ENCODE results near the gene ATP10B.

The ATP10B gene

DNA sequence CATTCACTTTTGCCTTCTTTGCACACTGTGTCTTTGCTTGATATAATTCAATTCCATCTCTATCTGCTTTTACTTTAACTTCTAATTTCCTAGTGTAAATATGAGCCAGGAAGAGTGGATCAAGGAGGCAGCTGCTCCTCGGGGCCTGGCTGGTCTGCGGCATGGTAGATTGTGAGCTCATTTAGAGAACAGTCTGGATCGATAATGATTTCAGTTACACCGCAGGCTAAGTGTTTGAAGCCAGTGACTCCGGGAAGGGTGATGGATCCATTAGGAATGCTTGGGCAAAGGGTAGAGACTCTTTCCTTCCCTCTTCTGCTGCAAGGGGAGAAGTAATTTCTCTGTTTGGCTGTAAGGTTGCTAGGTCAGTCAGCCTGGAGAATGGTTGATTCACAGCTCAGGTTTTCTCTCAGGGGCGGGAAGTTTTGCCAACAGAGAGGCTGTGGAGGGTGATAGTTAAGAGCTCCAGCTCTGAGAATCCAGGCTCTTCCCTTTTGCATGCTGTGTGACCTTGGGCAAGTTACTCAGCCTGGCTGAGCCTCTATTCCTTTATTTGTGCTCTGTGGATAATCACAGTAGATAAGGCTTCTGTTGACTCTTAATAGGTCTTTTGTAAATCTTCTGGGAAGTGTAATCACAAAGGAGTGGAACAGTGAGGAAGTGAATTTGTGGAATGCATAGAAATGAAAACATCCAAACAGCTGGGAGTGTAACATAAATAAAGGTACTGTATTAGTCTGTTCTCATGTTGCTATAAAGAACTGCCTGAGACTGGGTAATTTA is 331.2 kb downstream of the ATP10B start:
- TF ChIP-seq, protein P1, sequence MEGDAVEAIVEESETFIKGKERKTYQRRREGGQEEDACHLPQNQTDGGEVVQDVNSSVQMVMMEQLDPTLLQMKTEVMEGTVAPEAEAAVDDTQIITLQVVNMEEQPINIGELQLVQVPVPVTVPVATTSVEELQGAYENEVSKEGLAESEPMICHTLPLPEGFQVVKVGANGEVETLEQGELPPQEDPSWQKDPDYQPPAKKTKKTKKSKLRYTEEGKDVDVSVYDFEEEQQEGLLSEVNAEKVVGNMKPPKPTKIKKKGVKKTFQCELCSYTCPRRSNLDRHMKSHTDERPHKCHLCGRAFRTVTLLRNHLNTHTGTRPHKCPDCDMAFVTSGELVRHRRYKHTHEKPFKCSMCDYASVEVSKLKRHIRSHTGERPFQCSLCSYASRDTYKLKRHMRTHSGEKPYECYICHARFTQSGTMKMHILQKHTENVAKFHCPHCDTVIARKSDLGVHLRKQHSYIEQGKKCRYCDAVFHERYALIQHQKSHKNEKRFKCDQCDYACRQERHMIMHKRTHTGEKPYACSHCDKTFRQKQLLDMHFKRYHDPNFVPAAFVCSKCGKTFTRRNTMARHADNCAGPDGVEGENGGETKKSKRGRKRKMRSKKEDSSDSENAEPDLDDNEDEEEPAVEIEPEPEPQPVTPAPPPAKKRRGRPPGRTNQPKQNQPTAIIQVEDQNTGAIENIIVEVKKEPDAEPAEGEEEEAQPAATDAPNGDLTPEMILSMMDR (conservative IDR thresholded peaks at IDR 0.05) = no peak
- H3K27ac ChIP-seq = no peak overlapping the region

DNA sequence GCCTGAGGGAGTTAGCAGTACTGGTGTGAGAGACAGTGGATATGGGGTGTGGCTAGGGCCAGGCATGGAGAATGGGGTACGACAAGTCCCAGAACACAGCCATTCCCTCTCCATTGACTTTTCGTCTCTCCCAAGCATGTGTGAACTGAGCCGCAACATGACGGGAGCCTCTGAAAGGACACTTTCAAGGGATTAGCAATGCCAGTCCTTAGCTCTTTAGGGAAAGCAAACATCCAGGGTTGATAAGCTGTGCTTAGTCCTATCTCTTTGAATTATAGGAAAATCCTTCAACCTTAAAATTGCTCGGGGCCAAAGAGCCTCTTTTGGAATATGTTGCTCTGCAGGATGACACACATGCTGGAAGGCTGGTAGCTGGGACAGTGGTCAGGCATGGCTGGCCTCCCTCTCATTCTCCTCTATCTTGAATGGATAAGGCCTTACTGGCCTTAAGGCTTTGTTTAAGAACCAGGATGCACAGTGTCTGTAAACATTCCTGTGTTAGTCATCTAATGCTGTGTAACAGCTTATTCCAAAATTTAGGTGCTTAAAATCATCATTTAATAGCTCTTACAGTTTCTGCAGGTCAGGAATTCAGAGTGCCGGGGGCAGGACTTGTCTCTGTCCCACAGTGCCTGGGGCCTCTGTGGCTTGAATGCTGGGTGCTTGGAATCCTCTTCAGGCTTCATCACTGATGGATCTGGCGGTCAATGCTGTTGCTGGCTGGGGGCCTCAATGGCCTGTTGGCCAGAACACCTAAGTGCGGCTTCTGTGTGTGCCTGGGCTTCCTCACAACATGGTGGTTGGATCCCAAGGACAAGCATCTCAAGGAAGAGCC is 335.1 kb downstream of the ATP10B start:
- TF ChIP-seq, protein P1 (conservative IDR thresholded peaks at IDR 0.05) = no peak
- H3K27ac ChIP-seq = no peak overlapping the region

DNA sequence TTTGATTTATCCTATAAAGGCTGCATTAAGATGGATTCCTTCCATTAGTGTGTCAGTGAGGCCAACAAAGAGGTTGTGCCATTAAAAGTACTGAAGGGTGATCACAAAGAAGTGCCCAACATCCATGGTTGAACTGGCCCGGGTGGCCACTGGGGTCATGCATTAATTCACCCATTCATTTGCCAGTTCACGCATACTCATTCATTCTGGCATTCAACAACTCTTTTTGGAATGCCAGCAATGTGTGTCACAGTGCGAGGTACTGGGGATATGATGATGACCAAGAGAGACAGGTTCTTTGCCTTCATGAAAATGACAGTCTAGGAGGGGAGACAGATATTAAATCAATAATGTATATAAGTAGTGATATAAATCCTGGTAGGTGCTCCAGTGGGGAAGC is 337.1 kb downstream of the ATP10B start:
- TF ChIP-seq, protein P1 (conservative IDR thresholded peaks at IDR 0.05) = no peak

DNA sequence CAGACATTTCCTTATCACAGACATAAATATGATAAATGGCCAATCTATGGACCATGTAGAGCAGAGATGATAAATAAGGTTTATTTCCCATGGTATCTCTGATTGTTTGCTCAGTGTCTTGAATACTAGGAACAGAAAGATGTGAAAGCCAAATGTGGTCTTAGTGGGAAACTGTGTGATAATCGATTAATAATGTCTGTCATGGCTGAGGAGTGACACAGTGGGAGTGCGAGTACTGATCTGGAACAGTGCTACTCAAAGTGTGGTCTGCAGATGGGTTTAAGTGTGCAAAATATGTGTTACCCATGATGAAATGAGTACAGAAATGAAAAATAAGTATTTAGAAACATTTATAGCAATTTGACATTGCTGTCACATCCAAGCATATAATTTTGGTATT is 337.8 kb downstream of the ATP10B start:
- TF ChIP-seq, protein P1 (conservative IDR thresholded peaks at IDR 0.05) = no peak
- H3K27ac ChIP-seq = no peak overlapping the region

More for the DNA sequence above, 337.1 kb downstream of the ATP10B start:
- H3K27ac ChIP-seq = no peak overlapping the region

DNA sequence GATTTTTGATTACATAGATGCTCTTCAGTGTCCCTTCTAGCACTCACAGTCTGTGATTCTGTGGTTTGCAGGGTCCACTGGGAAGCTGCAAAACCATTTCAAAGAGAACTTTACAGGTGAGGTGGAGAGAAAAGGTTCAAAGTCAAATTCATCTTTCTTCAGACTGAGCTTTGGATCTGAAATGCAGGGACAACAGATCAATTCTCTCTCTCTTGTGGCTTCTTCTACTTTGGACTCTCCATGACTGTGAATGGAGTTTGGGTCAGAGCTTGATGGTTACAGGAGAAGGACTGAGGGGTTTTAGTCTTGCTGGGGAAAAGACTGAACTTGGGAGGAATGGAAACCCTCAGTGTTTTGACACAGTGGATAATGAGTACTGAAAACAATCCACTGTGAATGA is 338.5 kb downstream of the ATP10B start:
- TF ChIP-seq, protein P1 (conservative IDR thresholded peaks at IDR 0.05) = no peak
- H3K27ac ChIP-seq = no peak overlapping the region

Measured in VCaP (cell line).